ENCODE measurements around the gene BLTP2.

GRCh38 chr17:28675490-28675889, 30.5 kb upstream of the BLTP2 start:
- TF ChIP-seq POLR2A (IDR thresholded peaks at IDR 0.05; ENCODE audit: low read length) (no peak), GATA1 (IDR thresholded peaks at IDR 0.05; ENCODE audit: low read depth, low read length) (no peak)

All from erythroblast (primary cell).